Measurements from ENCODE around the gene SYCP2.
"Not testable (repeated sequence)": the region's sequence is repeated elsewhere in the genome, so short reads cannot be mapped to it uniquely, and the experiment has no call there.

- not testable (repeated sequence) for TF ChIP-seq CTCF, POLR2A (IDR thresholded peaks at IDR 0.05)
Observed at GRCh38 chr20:59856526-59856925, 76.9 kb downstream of the SYCP2 start.
